ENCODE results near the gene NOL3. TPM values are rescaled to one million over a fixed set of nuclear protein-coding genes. Genes with fewer than 3 reads are reported as not detected.

The NOL3 gene
- total and polyA plus RNA-seq, 2 of the 13 experiments (the other 11 are each of a cell fraction or from before 2014, with no cell fraction given): 5.7 to 20.5 TPM

- TF ChIP-seq ATF7-NPFF (CRISPR knock-in tag; IDR thresholded peaks at IDR 0.05; ENCODE audit: low read depth) (no peak; the same call in 1 of the 2 replicates), MYC (CRISPR knock-in tag; IDR thresholded peaks at IDR 0.05; ENCODE audit: borderline replicate concordance) (no peak; the same call in 1 of the 2 replicates), PHF8 (CRISPR knock-in tag; IDR thresholded peaks at IDR 0.05) (no peak), FOXJ3 (CRISPR knock-in tag; IDR thresholded peaks at IDR 0.05; ENCODE audit: borderline replicate concordance) (no peak), SKIL (CRISPR knock-in tag; IDR thresholded peaks at IDR 0.05; ENCODE audit: borderline replicate concordance) (no peak), CCDC6 (CRISPR knock-in tag; IDR thresholded peaks at IDR 0.05) (no peak), CHCHD3 (CRISPR knock-in tag; IDR thresholded peaks at IDR 0.05) (no peak), NFRKB (IDR thresholded peaks at IDR 0.05) (no peak), POGZ (CRISPR knock-in tag; IDR thresholded peaks at IDR 0.05) (no peak), TARDBP (CRISPR knock-in tag; IDR thresholded peaks at IDR 0.05) (no peak), ZNF18 (CRISPR knock-in tag; IDR thresholded peaks at IDR 0.05; ENCODE audit: insufficient replicate concordance) (no peak), KDM2A (CRISPR knock-in tag; IDR thresholded peaks at IDR 0.05; ENCODE audit: borderline replicate concordance, low read depth) (peak; percentile 28), ZBTB2 (CRISPR knock-in tag; IDR thresholded peaks at IDR 0.05; ENCODE audit: low read depth) (0 out of 2 replicates have a peak, but pooled peaks have one; percentile 30), HNF1A (IDR thresholded peaks at IDR 0.05; ENCODE audit: low read depth) (no peak), HNF1A (CRISPR knock-in tag; IDR thresholded peaks at IDR 0.05; ENCODE audit: borderline replicate concordance) (no peak), ZSCAN21 (CRISPR knock-in tag; IDR thresholded peaks at IDR 0.05; ENCODE audit: borderline replicate concordance) (peak; percentile 41; the same call in 1 of the 2 replicates)
Observed at GRCh38 chr16:67210069-67210937, 40.0 kb downstream of the NOL3 start (continued).
